K562 (cell line): ENCODE measurements around the gene DDRGK1. TPM values are rescaled to one million over a fixed set of nuclear protein-coding genes. Genes with fewer than 3 reads are reported as not detected.

Experiments
- CAMTA2 ChIP-seq: fragments of 250-450 bp; sonication (Bioruptor Pico); conservative IDR thresholded peaks from 2 replicates; pipeline ENCODE4 v1.5.1; 2022
- HNRNPUL1 ChIP-seq: fragments of 200-400 bp; formaldehyde crosslinking; IDR thresholded peaks from 2 replicates; pipeline ENCODE4 v1.6.1; 2017; ENCODE audit warnings: low read length
- NR2F6 ChIP-seq: fragments of 450-650 bp; formaldehyde crosslinking; IDR thresholded peaks from 2 replicates; pipeline ENCODE4 v1.4.0; 2020; ENCODE audit warnings: mild to moderate bottlenecking
- PHF8 ChIP-seq: fragments of 200-600 bp; sonication (generic); IDR thresholded peaks from 2 replicates; pipeline ENCODE4 v1.6.1; 2012; ENCODE audit warnings: mixed run types, mild to moderate bottlenecking, inconsistent platforms, low read length, moderate library complexity, borderline replicate concordance
- POLR2A ChIP-seq: fragments of 450-650 bp; conservative IDR thresholded peaks from 2 replicates; pipeline ENCODE4 v1.6.1; 2016
- PRPF4 ChIP-seq: fragments of 200-400 bp; formaldehyde crosslinking; IDR thresholded peaks from one replicate; pipeline ENCODE4 v1.6.1; 2017; ENCODE audit warnings: low read length, low read depth, mild to moderate bottlenecking; ENCODE audit not compliant: insufficient read depth, poor library complexity, severe bottlenecking
- TAF1 ChIP-seq: IDR thresholded peaks from 2 replicates; pipeline ENCODE4 v1.6.1; 2011; ENCODE audit warnings: mild to moderate bottlenecking, low read length, moderate library complexity; ENCODE audit not compliant: insufficient read depth, control insufficient read depth, severe bottlenecking; ENCODE audit errors: extremely low read depth
- TCFL5 ChIP-seq: fragments of 250-450 bp; sonication (Bioruptor Pico); conservative IDR thresholded peaks from 2 replicates; pipeline ENCODE4 v1.6.1; 2021; ENCODE audit warnings: mild to moderate bottlenecking, moderate library complexity, matching md5 sums
- TEAD1 ChIP-seq, 2 experiments: fragments of 450-650 bp in 1 of 2; sonication (generic) in 1 of 2; formaldehyde crosslinking; IDR thresholded peaks; 2 replicates each; pipeline versions ENCODE4 v1.4.0 to v1.8.0; 2020 to 2022; ENCODE audit warnings: mild to moderate bottlenecking in 2 of 2, missing genetic modification reagents in 1 of 2
- YBX1 ChIP-seq: fragments of 450-650 bp; IDR thresholded peaks from 2 replicates; pipeline ENCODE4 v1.7.1; 2016; ENCODE audit warnings: mild to moderate bottlenecking
- ZNF3 ChIP-seq: fragments of 250-450 bp; sonication (Bioruptor Pico); IDR thresholded peaks from 2 replicates; pipeline ENCODE4 v1.5.0; 2021; ENCODE audit warnings: mild to moderate bottlenecking, moderate library complexity
- ZNF699 ChIP-seq: fragments of 250-450 bp; sonication (Bioruptor Pico); IDR thresholded peaks from 2 replicates; pipeline ENCODE4 v1.8.0; 2021; ENCODE audit warnings: mild to moderate bottlenecking, moderate library complexity; ENCODE audit not compliant: insufficient replicate concordance
- polyA plus RNA-seq, 8 experiments: library from polyadenylated mRNA; depleted of rRNA in 4 of 8; stranded (reverse) in 5 of 8; unstranded in 3 of 8; fragments of >200 nt; fragmentation: Nextera tagmentation in 2 of 8; fragmentation: Illumina TruSeq in 1 of 8; extraction: Ambion mirVana in 2 of 8; extraction: Trizol in 1 of 8; gene quantifications; 2 replicates each; pipeline versions ENCODE4 v1.2.1 to v1.2.3, GENCODE V29; 2011 to 2014; ENCODE audit warnings: inconsistent platforms in 1 of 8, missing spikeins in 1 of 8
- total RNA-seq, 7 experiments: library from RNA; depleted of rRNA in 6 of 7; stranded (reverse); fragments of >200 nt in 6 of 7; fragmentation: Illumina TruSeq in 2 of 7; extraction: Trizol in 2 of 7; gene quantifications; 2 replicates each; pipeline versions ENCODE4 v1.2.1 to v1.2.3, GENCODE V29; 2011 to 2021; ENCODE audit warnings: low replicate concordance in 1 of 7
- TF ChIP-seq, protein P1 (sequence below), 2 experiments: fragments of 450-650 bp in 1 of 2; IDR thresholded peaks; 2 replicates each; pipeline ENCODE4 v1.6.1; 2011 to 2017; ENCODE audit warnings: low read depth in 2 of 2, antibody characterized with exemption in 1 of 2, borderline replicate concordance in 1 of 2, low read length in 1 of 2, mild to moderate bottlenecking in 1 of 2, mixed read lengths in 1 of 2; ENCODE audit not compliant: control insufficient read depth in 1 of 2
- TF ChIP-seq, protein P2 (sequence below): sonication (generic); formaldehyde crosslinking; IDR thresholded peaks from 2 replicates; pipeline ENCODE4 v1.8.0; 2022; ENCODE audit warnings: missing genetic modification reagents, mild to moderate bottlenecking, borderline replicate concordance
- TF ChIP-seq, protein P3 (sequence below): IDR thresholded peaks from 2 replicates; pipeline ENCODE4 v1.6.1; 2016; ENCODE audit warnings: missing genetic modification characterization, missing compliant biosample characterization
- TF ChIP-seq, protein P4 (sequence below): fragments of 250-450 bp; sonication (Bioruptor Pico); IDR thresholded peaks from 2 replicates; pipeline ENCODE4 v1.5.0; 2021; ENCODE audit warnings: mild to moderate bottlenecking, borderline replicate concordance
- TF ChIP-seq, protein P5 (sequence below): sonication (generic); formaldehyde crosslinking; IDR thresholded peaks from 2 replicates; pipeline ENCODE4 v1.9.0; 2022; ENCODE audit warnings: mild to moderate bottlenecking, missing genetic modification reagents

DDRGK1 gene
- total and polyA plus RNA-seq, 9 of the 15 experiments (the other 6 are each of a cell fraction or from before 2014, with no cell fraction given): 2.3 to 54.4 (median 29.1) TPM

GRCh38 chr20:3172933-3173609, 31.4 kb downstream of the DDRGK1 start, which contains the start of gene LZTS3 (continued):
- TF ChIP-seq, protein P1, sequence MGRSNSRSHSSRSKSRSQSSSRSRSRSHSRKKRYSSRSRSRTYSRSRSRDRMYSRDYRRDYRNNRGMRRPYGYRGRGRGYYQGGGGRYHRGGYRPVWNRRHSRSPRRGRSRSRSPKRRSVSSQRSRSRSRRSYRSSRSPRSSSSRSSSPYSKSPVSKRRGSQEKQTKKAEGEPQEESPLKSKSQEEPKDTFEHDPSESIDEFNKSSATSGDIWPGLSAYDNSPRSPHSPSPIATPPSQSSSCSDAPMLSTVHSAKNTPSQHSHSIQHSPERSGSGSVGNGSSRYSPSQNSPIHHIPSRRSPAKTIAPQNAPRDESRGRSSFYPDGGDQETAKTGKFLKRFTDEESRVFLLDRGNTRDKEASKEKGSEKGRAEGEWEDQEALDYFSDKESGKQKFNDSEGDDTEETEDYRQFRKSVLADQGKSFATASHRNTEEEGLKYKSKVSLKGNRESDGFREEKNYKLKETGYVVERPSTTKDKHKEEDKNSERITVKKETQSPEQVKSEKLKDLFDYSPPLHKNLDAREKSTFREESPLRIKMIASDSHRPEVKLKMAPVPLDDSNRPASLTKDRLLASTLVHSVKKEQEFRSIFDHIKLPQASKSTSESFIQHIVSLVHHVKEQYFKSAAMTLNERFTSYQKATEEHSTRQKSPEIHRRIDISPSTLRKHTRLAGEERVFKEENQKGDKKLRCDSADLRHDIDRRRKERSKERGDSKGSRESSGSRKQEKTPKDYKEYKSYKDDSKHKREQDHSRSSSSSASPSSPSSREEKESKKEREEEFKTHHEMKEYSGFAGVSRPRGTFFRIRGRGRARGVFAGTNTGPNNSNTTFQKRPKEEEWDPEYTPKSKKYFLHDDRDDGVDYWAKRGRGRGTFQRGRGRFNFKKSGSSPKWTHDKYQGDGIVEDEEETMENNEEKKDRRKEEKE (IDR thresholded peaks at IDR 0.05; ENCODE audit: borderline replicate concordance in 1 of 2, control insufficient read depth in 1 of 2, low read depth in 2 of 2, low read length in 1 of 2): no peak
- TF ChIP-seq, protein P2, sequence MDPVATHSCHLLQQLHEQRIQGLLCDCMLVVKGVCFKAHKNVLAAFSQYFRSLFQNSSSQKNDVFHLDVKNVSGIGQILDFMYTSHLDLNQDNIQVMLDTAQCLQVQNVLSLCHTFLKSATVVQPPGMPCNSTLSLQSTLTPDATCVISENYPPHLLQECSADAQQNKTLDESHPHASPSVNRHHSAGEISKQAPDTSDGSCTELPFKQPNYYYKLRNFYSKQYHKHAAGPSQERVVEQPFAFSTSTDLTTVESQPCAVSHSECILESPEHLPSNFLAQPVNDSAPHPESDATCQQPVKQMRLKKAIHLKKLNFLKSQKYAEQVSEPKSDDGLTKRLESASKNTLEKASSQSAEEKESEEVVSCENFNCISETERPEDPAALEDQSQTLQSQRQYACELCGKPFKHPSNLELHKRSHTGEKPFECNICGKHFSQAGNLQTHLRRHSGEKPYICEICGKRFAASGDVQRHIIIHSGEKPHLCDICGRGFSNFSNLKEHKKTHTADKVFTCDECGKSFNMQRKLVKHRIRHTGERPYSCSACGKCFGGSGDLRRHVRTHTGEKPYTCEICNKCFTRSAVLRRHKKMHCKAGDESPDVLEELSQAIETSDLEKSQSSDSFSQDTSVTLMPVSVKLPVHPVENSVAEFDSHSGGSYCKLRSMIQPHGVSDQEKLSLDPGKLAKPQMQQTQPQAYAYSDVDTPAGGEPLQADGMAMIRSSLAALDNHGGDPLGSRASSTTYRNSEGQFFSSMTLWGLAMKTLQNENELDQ (CRISPR knock-in tag): no peak
- TF ChIP-seq CAMTA2 (no peak), POLR2A (no peak), TCFL5 (CRISPR knock-in tag) (no peak), ZNF3 (no peak), TEAD1 (CRISPR knock-in tag; IDR thresholded peaks at IDR 0.05) (no peak), PHF8 (peak; percentile 64; the same call in 1 of the 2 replicates), ZNF699 (CRISPR knock-in tag) (no peak), NR2F6 (CRISPR knock-in tag) (no peak), TAF1 (no peak), HNRNPUL1 (no peak), PRPF4 (no peak), YBX1 (no peak)
- TF ChIP-seq, protein P3, sequence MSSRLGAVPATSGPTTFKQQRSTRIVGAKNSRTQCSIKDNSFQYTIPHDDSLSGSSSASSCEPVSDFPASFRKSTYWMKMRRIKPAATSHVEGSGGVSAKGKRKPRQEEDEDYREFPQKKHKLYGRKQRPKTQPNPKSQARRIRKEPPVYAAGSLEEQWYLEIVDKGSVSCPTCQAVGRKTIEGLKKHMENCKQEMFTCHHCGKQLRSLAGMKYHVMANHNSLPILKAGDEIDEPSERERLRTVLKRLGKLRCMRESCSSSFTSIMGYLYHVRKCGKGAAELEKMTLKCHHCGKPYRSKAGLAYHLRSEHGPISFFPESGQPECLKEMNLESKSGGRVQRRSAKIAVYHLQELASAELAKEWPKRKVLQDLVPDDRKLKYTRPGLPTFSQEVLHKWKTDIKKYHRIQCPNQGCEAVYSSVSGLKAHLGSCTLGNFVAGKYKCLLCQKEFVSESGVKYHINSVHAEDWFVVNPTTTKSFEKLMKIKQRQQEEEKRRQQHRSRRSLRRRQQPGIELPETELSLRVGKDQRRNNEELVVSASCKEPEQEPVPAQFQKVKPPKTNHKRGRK (tag): no peak
- TF ChIP-seq, protein P4, sequence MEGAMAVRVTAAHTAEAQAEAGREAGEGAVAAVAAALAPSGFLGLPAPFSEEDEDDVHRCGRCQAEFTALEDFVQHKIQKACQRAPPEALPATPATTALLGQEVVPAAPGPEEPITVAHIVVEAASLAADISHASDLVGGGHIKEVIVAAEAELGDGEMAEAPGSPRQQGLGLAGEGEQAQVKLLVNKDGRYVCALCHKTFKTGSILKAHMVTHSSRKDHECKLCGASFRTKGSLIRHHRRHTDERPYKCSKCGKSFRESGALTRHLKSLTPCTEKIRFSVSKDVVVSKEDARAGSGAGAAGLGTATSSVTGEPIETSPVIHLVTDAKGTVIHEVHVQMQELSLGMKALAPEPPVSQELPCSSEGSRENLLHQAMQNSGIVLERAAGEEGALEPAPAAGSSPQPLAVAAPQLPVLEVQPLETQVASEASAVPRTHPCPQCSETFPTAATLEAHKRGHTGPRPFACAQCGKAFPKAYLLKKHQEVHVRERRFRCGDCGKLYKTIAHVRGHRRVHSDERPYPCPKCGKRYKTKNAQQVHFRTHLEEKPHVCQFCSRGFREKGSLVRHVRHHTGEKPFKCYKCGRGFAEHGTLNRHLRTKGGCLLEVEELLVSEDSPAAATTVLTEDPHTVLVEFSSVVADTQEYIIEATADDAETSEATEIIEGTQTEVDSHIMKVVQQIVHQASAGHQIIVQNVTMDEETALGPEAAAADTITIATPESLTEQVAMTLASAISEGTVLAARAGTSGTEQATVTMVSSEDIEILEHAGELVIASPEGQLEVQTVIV (CRISPR knock-in tag): no peak
- TF ChIP-seq, protein P5, sequence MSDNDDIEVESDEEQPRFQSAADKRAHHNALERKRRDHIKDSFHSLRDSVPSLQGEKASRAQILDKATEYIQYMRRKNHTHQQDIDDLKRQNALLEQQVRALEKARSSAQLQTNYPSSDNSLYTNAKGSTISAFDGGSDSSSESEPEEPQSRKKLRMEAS (CRISPR knock-in tag): 0 out of 2 replicates have a peak, but pooled peaks have one; percentile 34
